ENCODE measurements around the gene ELOVL6. TPM values are rescaled to one million over a fixed set of nuclear protein-coding genes. Genes with fewer than 3 reads are reported as not detected.
A peak's percentile ranks its signal among the peaks of the same experiment; 100 is the strongest.
"Not testable (repeated sequence)": the region's sequence is repeated elsewhere in the genome, so short reads cannot be mapped to it uniquely, and the experiment has no call there.

Gene ELOVL6
- polyA plus RNA-seq, 2 donors = 17.3 to 17.7 TPM

GRCh38 chr4:110200689-110201088, 2.3 kb upstream of the ELOVL6 start:
- 92 to 96% methylated on average over 2 of the region's 2 CpGs for WGBS, 2 donors
- Histone ChIP-seq H3K4me1 (ENCODE audit: control insufficient read depth in 2 of 2, insufficient read depth in 2 of 2, low read length in 1 of 2) (no peaks in the 10 kb centered on the region), H3K9me3 (ENCODE audit: control insufficient read depth in 2 of 2, insufficient read depth in 1 of 2, low read depth in 1 of 2, low read length in 1 of 2) (no peaks in the 10 kb centered on the region), H3K27me3 (ENCODE audit: control insufficient read depth in 1 of 2, insufficient read depth in 2 of 2, low read length in 2 of 2) (no peaks in the 10 kb centered on the region), H3K36me3 (ENCODE audit: control insufficient read depth in 2 of 2, insufficient read depth in 2 of 2, low read length in 1 of 2) (no peaks in the 10 kb centered on the region), H3K4me3 (ENCODE audit: low read depth in 1 of 2, low read length in 2 of 2) (no peak overlapping the region), H3K27ac (ENCODE audit: low read depth in 2 of 2, low read length in 1 of 2) (no peak overlapping the region)

GRCh38 chr4:110198049-110198434, 373 bp downstream of the ELOVL6 start:
- Histone ChIP-seq H3K4me1 (ENCODE audit: control insufficient read depth in 2 of 2, insufficient read depth in 2 of 2, low read length in 1 of 2) (no peaks in the 10 kb centered on the region), H3K36me3 (ENCODE audit: control insufficient read depth in 2 of 2, insufficient read depth in 2 of 2, low read length in 1 of 2) (no peaks in the 10 kb centered on the region), H3K4me3 (ENCODE audit: low read depth in 1 of 2, low read length in 2 of 2) (peak overlapping the region; percentile 85 to 86), H3K9me3 (ENCODE audit: control insufficient read depth in 2 of 2, insufficient read depth in 1 of 2, low read depth in 1 of 2, low read length in 1 of 2) (no peaks in the 10 kb centered on the region), H3K27me3 (ENCODE audit: control insufficient read depth in 1 of 2, insufficient read depth in 2 of 2, low read length in 2 of 2) (no peaks in the 10 kb centered on the region), H3K27ac (ENCODE audit: low read depth in 2 of 2, low read length in 1 of 2) (peak overlapping the region; percentile 95 to 97)
- WGBS, 2 donors = 0% methylated on average over 24 of the region's 24 CpGs

- no peaks in the 10 kb centered on the region for H3K9me3 ChIP-seq (ENCODE audit: control insufficient read depth in 2 of 2, insufficient read depth in 1 of 2, low read depth in 1 of 2, low read length in 1 of 2)
- no peaks in the 10 kb centered on the region for H3K27me3 ChIP-seq (ENCODE audit: control insufficient read depth in 1 of 2, insufficient read depth in 2 of 2, low read length in 2 of 2)
- peak overlapping the region; percentile 95 to 97 for H3K27ac ChIP-seq (ENCODE audit: low read depth in 2 of 2, low read length in 1 of 2)
- no peaks in the 10 kb centered on the region for H3K36me3 ChIP-seq (ENCODE audit: control insufficient read depth in 2 of 2, insufficient read depth in 2 of 2, low read length in 1 of 2)
- WGBS, 2 donors = 0 to 1% methylated on average over 26 of the region's 26 CpGs
- no peaks in the 10 kb centered on the region for H3K4me1 ChIP-seq (ENCODE audit: control insufficient read depth in 2 of 2, insufficient read depth in 2 of 2, low read length in 1 of 2)
- H3K4me3 ChIP-seq (ENCODE audit: low read depth in 1 of 2, low read length in 2 of 2) = peak overlapping the region; percentile 85 to 86
Observed at GRCh38 chr4:110197529-110198042, 829 bp downstream of the ELOVL6 start.

GRCh38 chr4:110196871-110197528, 1.4 kb downstream of the ELOVL6 start:
- Histone ChIP-seq H3K9me3 (ENCODE audit: control insufficient read depth in 2 of 2, insufficient read depth in 1 of 2, low read depth in 1 of 2, low read length in 1 of 2) (no peaks in the 10 kb centered on the region), H3K36me3 (ENCODE audit: control insufficient read depth in 2 of 2, insufficient read depth in 2 of 2, low read length in 1 of 2) (no peaks in the 10 kb centered on the region), H3K4me1 (ENCODE audit: control insufficient read depth in 2 of 2, insufficient read depth in 2 of 2, low read length in 1 of 2) (no peaks in the 10 kb centered on the region), H3K27me3 (ENCODE audit: control insufficient read depth in 1 of 2, insufficient read depth in 2 of 2, low read length in 2 of 2) (no peaks in the 10 kb centered on the region), H3K27ac (ENCODE audit: low read depth in 2 of 2, low read length in 1 of 2) (peak overlapping the region; percentile 95 to 97), H3K4me3 (ENCODE audit: low read depth in 1 of 2, low read length in 2 of 2) (peak overlapping the region; percentile 85 to 86)
- 0 to 1% methylated on average over 42 to 47 of the region's 47 CpGs for WGBS, 2 donors

GRCh38 chr4:110196206-110196870, 2.1 kb downstream of the ELOVL6 start:
- no peaks in the 10 kb centered on the region for H3K9me3 ChIP-seq (ENCODE audit: control insufficient read depth in 2 of 2, insufficient read depth in 1 of 2, low read depth in 1 of 2, low read length in 1 of 2)
- 0 to 1% methylated on average over 43 to 58 of the region's 58 CpGs for WGBS, 2 donors
- H3K27me3 ChIP-seq (ENCODE audit: control insufficient read depth in 1 of 2, insufficient read depth in 2 of 2, low read length in 2 of 2) = no peaks in the 10 kb centered on the region
- H3K4me1 ChIP-seq (ENCODE audit: control insufficient read depth in 2 of 2, insufficient read depth in 2 of 2, low read length in 1 of 2) = no peaks in the 10 kb centered on the region
- peak overlapping the region; percentile 95 to 97 for H3K27ac ChIP-seq (ENCODE audit: low read depth in 2 of 2, low read length in 1 of 2)
- no peaks in the 10 kb centered on the region for H3K36me3 ChIP-seq (ENCODE audit: control insufficient read depth in 2 of 2, insufficient read depth in 2 of 2, low read length in 1 of 2)
- H3K4me3 ChIP-seq (ENCODE audit: low read depth in 1 of 2, low read length in 2 of 2) = peak overlapping the region; percentile 85 to 86

GRCh38 chr4:110195561-110196205, 2.7 kb downstream of the ELOVL6 start:
- Histone ChIP-seq H3K9me3 (ENCODE audit: control insufficient read depth in 2 of 2, insufficient read depth in 1 of 2, low read depth in 1 of 2, low read length in 1 of 2) (no peaks in the 10 kb centered on the region), H3K4me1 (ENCODE audit: control insufficient read depth in 2 of 2, insufficient read depth in 2 of 2, low read length in 1 of 2) (no peaks in the 10 kb centered on the region), H3K36me3 (ENCODE audit: control insufficient read depth in 2 of 2, insufficient read depth in 2 of 2, low read length in 1 of 2) (no peaks in the 10 kb centered on the region), H3K27ac (ENCODE audit: low read depth in 2 of 2, low read length in 1 of 2) (peak overlapping the region; percentile 95 to 97), H3K4me3 (ENCODE audit: low read depth in 1 of 2, low read length in 2 of 2) (peak overlapping the region; percentile 85 to 86), H3K27me3 (ENCODE audit: control insufficient read depth in 1 of 2, insufficient read depth in 2 of 2, low read length in 2 of 2) (no peaks in the 10 kb centered on the region)
- 16 to 18% methylated on average over 11 of the region's 11 CpGs for WGBS, 2 donors

GRCh38 chr4:110193822-110194761, 4.3 kb downstream of the ELOVL6 start:
- H3K4me1 ChIP-seq (ENCODE audit: control insufficient read depth in 2 of 2, insufficient read depth in 2 of 2, low read length in 1 of 2) = no peaks in the 10 kb centered on the region
- no peaks in the 10 kb centered on the region for H3K27me3 ChIP-seq (ENCODE audit: control insufficient read depth in 1 of 2, insufficient read depth in 2 of 2, low read length in 2 of 2)
- peak overlapping the region; percentile 51 to 53 for H3K27ac ChIP-seq (ENCODE audit: low read depth in 2 of 2, low read length in 1 of 2)
- no peak overlapping the region for H3K4me3 ChIP-seq (ENCODE audit: low read depth in 1 of 2, low read length in 2 of 2)
- no peaks in the 10 kb centered on the region for H3K36me3 ChIP-seq (ENCODE audit: control insufficient read depth in 2 of 2, insufficient read depth in 2 of 2, low read length in 1 of 2)
- no peaks in the 10 kb centered on the region for H3K9me3 ChIP-seq (ENCODE audit: control insufficient read depth in 2 of 2, insufficient read depth in 1 of 2, low read depth in 1 of 2, low read length in 1 of 2)
- WGBS, 2 donors = 40 to 56% methylated on average over 8 of the region's 8 CpGs

- not testable (repeated sequence) for H3K27ac ChIP-seq (ENCODE audit: low read depth in 2 of 2, low read length in 1 of 2); H3K36me3 ChIP-seq (ENCODE audit: control insufficient read depth in 2 of 2, insufficient read depth in 2 of 2, low read length in 1 of 2); H3K4me1 ChIP-seq (ENCODE audit: control insufficient read depth in 2 of 2, insufficient read depth in 2 of 2, low read length in 1 of 2); H3K4me3 ChIP-seq (ENCODE audit: low read depth in 1 of 2, low read length in 2 of 2); H3K27me3 ChIP-seq (ENCODE audit: control insufficient read depth in 1 of 2, insufficient read depth in 2 of 2, low read length in 2 of 2); H3K9me3 ChIP-seq (ENCODE audit: control insufficient read depth in 2 of 2, insufficient read depth in 1 of 2, low read depth in 1 of 2, low read length in 1 of 2)
- 72 to 77% methylated on average over 7 of the region's 7 CpGs for WGBS, 2 donors
Observed at GRCh38 chr4:110193287-110193686, 5.1 kb downstream of the ELOVL6 start.

- WGBS, 2 donors = 89 to 91% methylated on average over 5 of the region's 5 CpGs
- Histone ChIP-seq H3K27me3 (ENCODE audit: control insufficient read depth in 1 of 2, insufficient read depth in 2 of 2, low read length in 2 of 2) (no peaks in the 10 kb centered on the region), H3K9me3 (ENCODE audit: control insufficient read depth in 2 of 2, insufficient read depth in 1 of 2, low read depth in 1 of 2, low read length in 1 of 2) (no peaks in the 10 kb centered on the region), H3K36me3 (ENCODE audit: control insufficient read depth in 2 of 2, insufficient read depth in 2 of 2, low read length in 1 of 2) (no peaks in the 10 kb centered on the region), H3K4me3 (ENCODE audit: low read depth in 1 of 2, low read length in 2 of 2) (no peak overlapping the region), H3K27ac (ENCODE audit: low read depth in 2 of 2, low read length in 1 of 2) (no peak overlapping the region), H3K4me1 (ENCODE audit: control insufficient read depth in 2 of 2, insufficient read depth in 2 of 2, low read length in 1 of 2) (no peaks in the 10 kb centered on the region)
Observed at GRCh38 chr4:110190249-110190648, 8.2 kb downstream of the ELOVL6 start.

Data from esophagus (tissue), 2 donors.